Measurements from ENCODE around the gene STRC. TPM values are rescaled to one million over a fixed set of nuclear protein-coding genes. Genes with fewer than 3 reads are reported as not detected.
"Not testable (repeated sequence)": the region's sequence is repeated elsewhere in the genome, so short reads cannot be mapped to it uniquely, and the experiment has no call there.

Gene STRC
- total RNA-seq = under 1 TPM; 0.20 to 0.33 TPM

- H3K9me3 Mint-ChIP-seq; CTCF ChIA-PET; POLR2A ChIA-PET; DNase-seq; H3K27ac Mint-ChIP-seq; H3K4me1 Mint-ChIP-seq; H3K36me3 Mint-ChIP-seq (ENCODE audit: low read depth); H3K4me3 Mint-ChIP-seq: not testable (repeated sequence)
- peaks cover 11% of the 10 kb centered on the region for H3K27me3 Mint-ChIP-seq
Observed at GRCh38 chr15:43618700-43619099, at the start of gene STRC. Gene STRC, minus strand, starts transcription at chr15:43618800. Its CDS starts 78 bp downstream, at chr15:43618722.

GRCh38 chr15:43666177-43666576 is 47.6 kb upstream of the STRC start:
- DNase-seq; H3K27ac Mint-ChIP-seq; CTCF ChIA-PET; H3K9me3 Mint-ChIP-seq; H3K4me1 Mint-ChIP-seq; H3K27me3 Mint-ChIP-seq; H3K4me3 Mint-ChIP-seq; POLR2A ChIA-PET; H3K36me3 Mint-ChIP-seq (ENCODE audit: low read depth): not testable (repeated sequence)

- CTCF ChIA-PET; H3K36me3 Mint-ChIP-seq (ENCODE audit: low read depth); H3K9me3 Mint-ChIP-seq; H3K4me3 Mint-ChIP-seq; DNase-seq; H3K27ac Mint-ChIP-seq; H3K4me1 Mint-ChIP-seq; H3K27me3 Mint-ChIP-seq; POLR2A ChIA-PET: not testable (repeated sequence)
Observed at GRCh38 chr15:43663333-43663732, 44.7 kb upstream of the STRC start.

GRCh38 chr15:43662293-43662692 is 43.7 kb upstream of the STRC start:
- H3K27ac Mint-ChIP-seq; POLR2A ChIA-PET; DNase-seq; H3K27me3 Mint-ChIP-seq; H3K4me1 Mint-ChIP-seq; H3K9me3 Mint-ChIP-seq; H3K36me3 Mint-ChIP-seq (ENCODE audit: low read depth); H3K4me3 Mint-ChIP-seq; CTCF ChIA-PET: not testable (repeated sequence)

GRCh38 chr15:43659727-43660126 is 41.1 kb upstream of the STRC start:
- H3K36me3 Mint-ChIP-seq (ENCODE audit: low read depth); H3K4me1 Mint-ChIP-seq; H3K4me3 Mint-ChIP-seq; H3K9me3 Mint-ChIP-seq; POLR2A ChIA-PET; DNase-seq; CTCF ChIA-PET; H3K27ac Mint-ChIP-seq; H3K27me3 Mint-ChIP-seq: not testable (repeated sequence)

- DNase-seq; H3K9me3 Mint-ChIP-seq; POLR2A ChIA-PET; H3K4me1 Mint-ChIP-seq; H3K27ac Mint-ChIP-seq; CTCF ChIA-PET; H3K4me3 Mint-ChIP-seq; H3K36me3 Mint-ChIP-seq (ENCODE audit: low read depth); H3K27me3 Mint-ChIP-seq: not testable (repeated sequence)
Observed at GRCh38 chr15:43649430-43649926, 30.9 kb upstream of the STRC start.

- Mint-ChIP-seq H3K4me3 (no peak within 1 kb of the TSS), H3K4me1 (no peaks in the 10 kb centered on the region), H3K27me3 (no peaks in the 10 kb centered on the region), H3K9me3 (no peaks in the 10 kb centered on the region), H3K36me3 (ENCODE audit: low read depth) (no peaks in the 10 kb centered on the region), H3K27ac (no peak within 1 kb of the TSS)
- ChIA-PET CTCF (no interaction called here), POLR2A (no interaction called here)
- DNase-seq = no peak
Observed at GRCh38 chr15:43648649-43649429, 30.2 kb upstream of the STRC start, which contains the start of gene CATSPER2. Gene CATSPER2, minus strand, starts transcription at chr15:43648844. Its CDS starts 783 bp downstream, at chr15:43648061.

- H3K36me3 Mint-ChIP-seq (ENCODE audit: low read depth); H3K27ac Mint-ChIP-seq; CTCF ChIA-PET; H3K27me3 Mint-ChIP-seq; H3K9me3 Mint-ChIP-seq; H3K4me1 Mint-ChIP-seq; H3K4me3 Mint-ChIP-seq; DNase-seq; POLR2A ChIA-PET: not testable (repeated sequence)
Observed at GRCh38 chr15:43638464-43639204, 20.0 kb upstream of the STRC start.

- DNase-seq; POLR2A ChIA-PET; H3K27me3 Mint-ChIP-seq; H3K36me3 Mint-ChIP-seq (ENCODE audit: low read depth); H3K9me3 Mint-ChIP-seq; H3K27ac Mint-ChIP-seq; H3K4me1 Mint-ChIP-seq; H3K4me3 Mint-ChIP-seq: not testable (repeated sequence)
- CTCF ChIA-PET = interaction anchor here (0.6 kb wide), 1 partner anchor 9 kb away, joined by 3 read pairs; no protein-coding TSS in a partner anchor
Observed at GRCh38 chr15:43626937-43627336, 8.3 kb upstream of the STRC start.

- Mint-ChIP-seq H3K4me3 (no peak overlapping the region), H3K27me3 (peaks cover 12% of the 10 kb centered on the region), H3K36me3 (ENCODE audit: low read depth) (no peaks in the 10 kb centered on the region), H3K27ac (no peak overlapping the region), H3K4me1 (no peaks in the 10 kb centered on the region), H3K9me3 (no peaks in the 10 kb centered on the region)
- no peak for DNase-seq
- ChIA-PET CTCF (no interaction called here), POLR2A (no interaction called here)
Observed at GRCh38 chr15:43625106-43625505, 6.5 kb upstream of the STRC start.

GRCh38 chr15:43622068-43622799 is 3.6 kb upstream of the STRC start:
- CTCF ChIA-PET; H3K4me3 Mint-ChIP-seq; POLR2A ChIA-PET; H3K36me3 Mint-ChIP-seq (ENCODE audit: low read depth); H3K4me1 Mint-ChIP-seq; H3K9me3 Mint-ChIP-seq; DNase-seq; H3K27ac Mint-ChIP-seq: not testable (repeated sequence)
- H3K27me3 Mint-ChIP-seq = peaks cover 17% of the 10 kb centered on the region

- H3K27ac Mint-ChIP-seq; H3K36me3 Mint-ChIP-seq (ENCODE audit: low read depth); H3K4me1 Mint-ChIP-seq; POLR2A ChIA-PET; H3K4me3 Mint-ChIP-seq; H3K9me3 Mint-ChIP-seq; DNase-seq; CTCF ChIA-PET: not testable (repeated sequence)
- peaks cover 11% of the 10 kb centered on the region for H3K27me3 Mint-ChIP-seq
Observed at GRCh38 chr15:43617750-43618149, 850 bp downstream of the STRC start.

GRCh38 chr15:43602233-43602632 is 16.4 kb downstream of the STRC start:
- H3K36me3 Mint-ChIP-seq (ENCODE audit: low read depth); H3K4me3 Mint-ChIP-seq; H3K27ac Mint-ChIP-seq; CTCF ChIA-PET; POLR2A ChIA-PET; DNase-seq; H3K4me1 Mint-ChIP-seq; H3K9me3 Mint-ChIP-seq: not testable (repeated sequence)
- H3K27me3 Mint-ChIP-seq = peaks cover 18% of the 10 kb centered on the region

Data from activated CD4-positive, alpha-beta T cell treated with anti-CD3 and anti-CD28 coated beads, Interleukin-2, amount 10 ng/mL, durations not matched to agents 7 days and 5 days (primary cell).